Kidney (tissue), 14 donors: ENCODE measurements around the gene RAB40B. TPM values are rescaled to one million over a fixed set of nuclear protein-coding genes. Genes with fewer than 3 reads are reported as not detected.

Experiments
- DNase-seq, 5 donors: peaks; one replicate each; pipeline ENCODE4 v3.0.0-alpha.2; 2013 to 2020
- FAIRE-seq: peaks from 2 replicates; lab custom pipeline; 2012; peaks lifted over from hg19 to GRCh38; lab: Jason Lieb, UNC
- H3K27ac ChIP-seq, 2 donors: one replicate each; pipeline ENCODE4 v1.7.0; 2013; ENCODE audit warnings: low read depth in 2 of 2, low read length in 2 of 2, inconsistent platforms in 1 of 2
- H3K27me3 ChIP-seq: one replicate; pipeline ENCODE4 v1.7.1; 2013; ENCODE audit warnings: low read length, inconsistent platforms; ENCODE audit not compliant: control insufficient read depth, insufficient read depth
- H3K36me3 ChIP-seq, 3 donors: one replicate each; pipeline versions ENCODE4 v1.7.0 to v1.7.1; 2013; ENCODE audit warnings: low read length in 3 of 3, control low read depth in 1 of 3, inconsistent platforms in 1 of 3; ENCODE audit not compliant: insufficient read depth in 3 of 3, control insufficient read depth in 2 of 3
- H3K4me1 ChIP-seq, 3 donors: one replicate each; pipeline versions ENCODE4 v1.7.0 to v1.7.1; 2013; ENCODE audit warnings: low read length in 3 of 3, inconsistent platforms in 1 of 3, low read depth in 1 of 3; ENCODE audit not compliant: control insufficient read depth in 2 of 3, insufficient read depth in 2 of 3
- H3K4me3 ChIP-seq, 3 donors: one replicate each; pipeline versions ENCODE4 v1.7.0 to v1.8.1; 2013; ENCODE audit warnings: low read length in 3 of 3, control low read depth in 1 of 3, inconsistent platforms in 1 of 3
- H3K9ac ChIP-seq, 3 donors: one replicate each; pipeline versions ENCODE4 v1.7.0 to v1.7.1; 2013; ENCODE audit warnings: low read length in 3 of 3, control low read depth in 1 of 3, inconsistent platforms in 1 of 3
- H3K9me3 ChIP-seq, 3 donors: one replicate each; pipeline versions ENCODE4 v1.7.0 to v1.7.1; 2013; ENCODE audit warnings: low read length in 3 of 3, control low read depth in 1 of 3, inconsistent platforms in 1 of 3; ENCODE audit not compliant: control insufficient read depth in 2 of 3, insufficient read depth in 1 of 3
- intact Hi-C: fragments of 100-400 bp; cut with DNase I; formaldehyde crosslinking; loops from one replicate; pipeline ENCODE4 v1.11.1; 2022
- polyA plus RNA-seq: library from polyadenylated mRNA; stranded (reverse); fragments of 350-450 nt; fragmentation: Illumina TruSeq; extraction: RNeasy Lipid Tissue Mini Kit (QIAGEN cat#74804); gene quantifications from one replicate; pipeline ENCODE4 v1.2.3, GENCODE V29; 2014; ENCODE audit warnings: low read depth, low replicate concordance; ENCODE audit not compliant: insufficient read depth
- total RNA-seq: library from RNA; stranded (reverse); fragmentation: NEBNext Ultra II Directional; extraction: Animal tissue kit (Norgen Biotek cat#: 25700); gene quantifications from one replicate; pipeline ENCODE4 v1.2.1, GENCODE V29; 2021
- TF ChIP-seq, protein P1 (sequence below): IDR thresholded peaks from 3 replicates; pipeline ENCODE4 v1.5.1; 2012; ENCODE audit warnings: mild to moderate bottlenecking, moderate library complexity, borderline replicate concordance; ENCODE audit not compliant: insufficient read depth; ENCODE audit errors: extremely low read depth
- donor health status: control.
- donor health status: control.
- donor health status: control.
- donor health status: control.
- donor health status: control.
- donor health status: DM: yes; HTN: yes; CAD: no.
- donor health status: Normal renal cell carcinoma (clear cell type).

RAB40B gene
- total and polyA plus RNA-seq, 2 donors from 2014 or later = 21.7 to 36.1 TPM

DNA sequence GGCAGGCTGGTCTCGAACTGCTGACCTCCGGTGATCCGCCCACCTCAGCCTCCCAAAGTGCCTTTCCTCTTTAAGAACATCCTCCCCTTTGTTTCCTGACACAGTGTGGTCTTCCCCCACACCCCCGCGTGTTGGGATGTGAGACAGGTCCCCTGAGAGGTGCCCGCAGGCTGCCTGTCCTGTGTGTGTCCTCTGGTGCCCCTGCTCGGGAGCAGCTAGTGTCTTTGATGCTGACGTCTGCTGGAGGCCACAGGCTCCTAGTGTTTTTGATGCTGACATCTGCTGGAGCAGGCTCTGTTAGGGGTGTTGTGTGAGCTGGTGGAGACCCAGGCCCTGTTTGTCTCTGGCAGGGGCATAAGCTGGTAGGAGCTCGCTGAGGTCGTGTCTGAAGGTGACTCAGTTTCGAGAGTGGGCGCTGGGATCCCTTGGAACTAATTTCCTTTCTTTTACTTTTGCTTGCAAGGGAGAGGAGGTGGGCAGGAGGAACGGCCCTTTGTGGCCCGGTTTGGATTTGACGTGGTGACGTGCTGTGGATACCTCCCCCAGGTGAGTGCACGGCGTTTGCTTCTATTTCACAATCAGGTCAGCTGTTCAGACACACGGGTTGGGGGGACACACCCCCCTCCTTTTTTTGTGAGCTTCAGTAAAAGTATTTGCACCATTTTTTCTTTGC lies 24.0 kb upstream of the RAB40B start:
- DNase-seq (no peak), FAIRE-seq (no peak)
- H3K4me1 ChIP-seq = peaks cover 0 to 9% (median 4%) of the 10 kb centered on the region in 3 donors
- TF ChIP-seq, protein P1, sequence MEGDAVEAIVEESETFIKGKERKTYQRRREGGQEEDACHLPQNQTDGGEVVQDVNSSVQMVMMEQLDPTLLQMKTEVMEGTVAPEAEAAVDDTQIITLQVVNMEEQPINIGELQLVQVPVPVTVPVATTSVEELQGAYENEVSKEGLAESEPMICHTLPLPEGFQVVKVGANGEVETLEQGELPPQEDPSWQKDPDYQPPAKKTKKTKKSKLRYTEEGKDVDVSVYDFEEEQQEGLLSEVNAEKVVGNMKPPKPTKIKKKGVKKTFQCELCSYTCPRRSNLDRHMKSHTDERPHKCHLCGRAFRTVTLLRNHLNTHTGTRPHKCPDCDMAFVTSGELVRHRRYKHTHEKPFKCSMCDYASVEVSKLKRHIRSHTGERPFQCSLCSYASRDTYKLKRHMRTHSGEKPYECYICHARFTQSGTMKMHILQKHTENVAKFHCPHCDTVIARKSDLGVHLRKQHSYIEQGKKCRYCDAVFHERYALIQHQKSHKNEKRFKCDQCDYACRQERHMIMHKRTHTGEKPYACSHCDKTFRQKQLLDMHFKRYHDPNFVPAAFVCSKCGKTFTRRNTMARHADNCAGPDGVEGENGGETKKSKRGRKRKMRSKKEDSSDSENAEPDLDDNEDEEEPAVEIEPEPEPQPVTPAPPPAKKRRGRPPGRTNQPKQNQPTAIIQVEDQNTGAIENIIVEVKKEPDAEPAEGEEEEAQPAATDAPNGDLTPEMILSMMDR = no peak
- H3K9me3 ChIP-seq = no peaks in the 10 kb centered on the region
- peaks cover 4 to 20% (median 9%) of the 10 kb centered on the region in 3 donors for H3K36me3 ChIP-seq
- H3K9ac ChIP-seq = no peak overlapping the region
- no peak overlapping the region for H3K4me3 ChIP-seq
- no peaks in the 10 kb centered on the region for H3K27me3 ChIP-seq
- intact Hi-C loops = no loop called here
- no peak overlapping the region for H3K27ac ChIP-seq

DNA sequence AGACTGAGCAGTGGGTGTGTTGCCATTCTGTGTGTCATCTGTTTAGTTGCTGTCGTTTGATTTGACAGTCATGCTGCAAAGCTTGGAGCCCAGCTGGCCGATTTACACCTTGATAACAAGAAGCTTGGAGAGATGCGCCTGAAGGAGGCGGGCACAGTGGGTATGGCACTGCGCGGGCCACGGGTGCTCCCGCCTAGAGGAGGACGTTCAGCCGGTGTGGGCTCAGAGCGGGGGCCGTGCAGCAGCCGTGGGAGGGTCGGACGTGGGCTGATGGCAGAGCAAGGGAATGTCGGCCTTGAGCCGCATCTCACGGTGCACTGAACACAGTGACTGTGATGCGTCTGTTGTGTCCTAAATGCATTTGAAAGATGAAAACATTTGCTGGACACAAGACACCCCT lies 21.7 kb upstream of the RAB40B start:
- intact Hi-C loops = no loop called here
- DNase-seq = no peak
- H3K9me3 ChIP-seq = no peaks in the 10 kb centered on the region
- H3K4me1 ChIP-seq = peaks cover 0 to 17% (median 10%) of the 10 kb centered on the region in 3 donors
- peaks cover 4 to 9% (median 8%) of the 10 kb centered on the region in 3 donors for H3K36me3 ChIP-seq
- FAIRE-seq = no peak
- H3K27me3 ChIP-seq = no peaks in the 10 kb centered on the region
- H3K9ac ChIP-seq = no peak overlapping the region
- H3K27ac ChIP-seq = no peak overlapping the region
- TF ChIP-seq, protein P1 = no peak
- no peak overlapping the region for H3K4me3 ChIP-seq

DNA sequence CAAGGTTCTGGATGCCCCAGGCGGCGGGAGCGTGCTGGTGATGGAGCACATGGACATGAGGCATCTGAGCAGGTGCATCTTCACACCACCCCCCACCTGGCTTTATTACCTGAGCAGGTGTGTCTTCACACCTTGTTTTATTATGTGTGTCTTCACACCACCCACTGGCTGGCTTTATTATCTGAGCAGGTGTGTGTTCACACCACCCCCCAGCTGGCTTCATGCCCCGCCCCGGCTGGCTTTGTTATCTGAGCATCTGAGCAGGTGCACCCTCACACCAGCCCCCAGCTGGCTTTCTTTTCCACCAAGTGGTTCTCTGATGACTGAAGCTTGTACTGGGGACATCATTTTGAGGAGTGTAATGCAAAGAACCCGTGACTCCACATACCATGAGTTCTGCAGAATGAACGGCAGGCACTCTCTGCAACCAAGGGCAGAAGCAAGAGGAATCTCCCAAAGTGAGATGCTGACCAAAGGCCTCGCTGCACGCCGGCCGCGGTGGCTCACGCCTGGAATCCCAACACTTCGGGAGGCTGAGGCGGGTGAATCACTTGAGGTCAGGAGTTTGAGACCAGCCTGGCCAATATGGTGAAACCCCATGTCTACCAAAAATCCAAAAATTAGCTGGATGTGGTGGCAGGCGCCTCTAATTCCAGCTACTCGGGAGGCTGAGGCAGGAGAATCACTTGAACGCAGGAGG lies 20.6 kb upstream of the RAB40B start:
- Histone ChIP-seq H3K27me3 (no peaks in the 10 kb centered on the region), H3K4me1 (peaks cover 0 to 17% (median 10%) of the 10 kb centered on the region in 3 donors), H3K9me3 (no peaks in the 10 kb centered on the region), H3K36me3 (peaks cover 4 to 9% (median 8%) of the 10 kb centered on the region in 3 donors), H3K27ac (no peak overlapping the region), H3K4me3 (no peak overlapping the region), H3K9ac (no peak overlapping the region)
- intact Hi-C loops = no loop called here
- TF ChIP-seq, protein P1 = no peak
- DNase-seq (no peak), FAIRE-seq (no peak)
